ENCODE results near the gene TPMT. TPM values are rescaled to one million over a fixed set of nuclear protein-coding genes. Genes with fewer than 3 reads are reported as not detected.

The TPMT gene
- total and polyA plus RNA-seq, 2 donors: 12.8 to 20.6 TPM

- Histone ChIP-seq H3K27me3 (ENCODE audit: control insufficient read depth in 2 of 2, insufficient read depth in 1 of 2, low read length in 1 of 2) (no peaks in the 10 kb centered on the region), H3K36me3 (ENCODE audit: control insufficient read depth in 2 of 2, insufficient read depth in 2 of 2, low read length in 1 of 2) (no peaks in the 10 kb centered on the region), H3K4me1 (ENCODE audit: control insufficient read depth in 2 of 2, insufficient read depth in 2 of 2, low read length in 2 of 2) (no peaks in the 10 kb centered on the region), H3K27ac (ENCODE audit: low read depth in 1 of 2, low read length in 1 of 2) (no peak overlapping the region), H3K9me3 (ENCODE audit: control insufficient read depth in 2 of 2, insufficient read depth in 1 of 2, low read length in 1 of 2) (peaks cover 0 to 9% of the 10 kb centered on the region in 2 donors), H3K4me3 (ENCODE audit: low read length in 2 of 2) (no peak overlapping the region)
- 92% methylated on average over 5 of the region's 5 CpGs for whole genome bisulfite sequencing
- no peak for DNase-seq (ENCODE audit: low read depth in 6 of 9, low spot score in 9 of 9)
These were observed 66.2 kb downstream of the TPMT start for GRCh38 chr6:18088419-18089296.

DNA sequence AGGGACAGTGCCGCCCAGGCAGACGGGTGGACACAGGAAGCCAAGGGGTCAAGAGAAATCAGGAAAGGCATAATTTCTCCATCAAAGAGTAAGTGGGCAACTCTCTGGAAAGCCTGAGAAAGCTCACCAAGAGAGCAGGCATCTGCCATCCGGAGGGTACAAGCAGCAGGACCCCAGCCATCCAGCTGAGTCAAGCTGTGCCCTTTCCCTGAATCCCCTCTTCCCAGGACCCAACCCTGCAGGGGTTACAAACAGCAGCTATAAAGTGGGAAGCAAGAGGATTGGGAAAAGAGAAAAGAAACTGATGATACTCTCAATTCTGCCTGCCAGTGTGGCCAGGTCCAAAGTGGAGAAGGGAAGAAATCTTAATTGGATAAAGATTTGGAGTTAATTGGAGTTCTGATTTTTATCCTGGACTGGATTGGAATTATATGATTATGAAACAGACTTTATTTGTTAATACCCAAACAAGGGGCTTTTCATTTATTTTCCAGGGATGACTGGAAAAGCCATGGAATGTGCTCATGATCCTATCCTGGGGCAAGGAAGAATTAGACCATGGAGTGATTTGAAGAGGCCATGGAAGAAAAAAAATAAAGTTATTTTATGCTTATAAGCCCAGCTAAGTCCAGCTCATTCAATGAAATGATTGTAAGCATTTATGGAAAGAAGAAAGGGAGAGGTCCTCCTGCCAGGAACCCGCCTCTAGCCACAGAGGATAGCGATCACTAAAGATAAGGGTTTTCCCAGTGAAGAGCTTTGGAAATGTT lies 67.3 kb downstream of the TPMT start:
- no peak for DNase-seq (ENCODE audit: low read depth in 6 of 9, low spot score in 9 of 9)
- 97% methylated on average over 5 of the region's 5 CpGs for WGBS
- no peaks in the 10 kb centered on the region for H3K4me1 ChIP-seq (ENCODE audit: control insufficient read depth in 2 of 2, insufficient read depth in 2 of 2, low read length in 2 of 2)
- peaks cover 0 to 9% of the 10 kb centered on the region in 2 donors for H3K9me3 ChIP-seq (ENCODE audit: control insufficient read depth in 2 of 2, insufficient read depth in 1 of 2, low read length in 1 of 2)
- no peak overlapping the region for H3K27ac ChIP-seq (ENCODE audit: low read depth in 1 of 2, low read length in 1 of 2)
- no peaks in the 10 kb centered on the region for H3K36me3 ChIP-seq (ENCODE audit: control insufficient read depth in 2 of 2, insufficient read depth in 2 of 2, low read length in 1 of 2)
- H3K27me3 ChIP-seq (ENCODE audit: control insufficient read depth in 2 of 2, insufficient read depth in 1 of 2, low read length in 1 of 2): no peaks in the 10 kb centered on the region
- no peak overlapping the region for H3K4me3 ChIP-seq (ENCODE audit: low read length in 2 of 2)

DNA sequence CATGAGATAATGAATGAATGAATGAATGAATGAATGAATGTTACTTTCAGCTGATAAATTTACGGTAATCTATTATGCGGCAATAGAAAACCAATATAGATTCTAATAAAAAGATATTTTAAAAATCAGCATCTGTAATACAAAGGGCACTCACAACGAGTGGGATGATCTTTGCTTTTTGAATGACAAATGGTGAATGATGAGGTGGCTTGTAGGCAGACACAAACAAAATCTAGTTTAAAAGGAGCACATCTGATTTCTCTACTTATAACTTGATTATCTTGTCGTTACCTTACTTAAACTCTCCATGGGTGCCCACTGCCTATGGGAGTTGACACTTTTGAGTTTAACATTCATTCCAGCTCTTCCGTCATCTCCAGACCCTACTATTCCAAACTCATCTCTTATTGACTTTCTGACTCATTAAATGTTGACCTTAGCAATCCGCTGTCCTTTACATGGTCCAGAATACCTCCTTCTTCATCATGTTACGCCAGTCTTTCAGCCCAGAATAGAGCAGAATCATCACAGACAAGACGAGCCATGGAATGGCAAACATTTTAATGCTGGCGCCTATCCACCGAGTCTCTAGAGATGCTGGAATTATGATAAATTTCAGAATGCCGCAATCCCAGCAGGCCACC lies 73.7 kb downstream of the TPMT start:
- H3K27ac ChIP-seq (ENCODE audit: low read depth in 1 of 2, low read length in 1 of 2): no peak overlapping the region
- 91% methylated on average over 11 of the region's 11 CpGs for WGBS

GRCh38 chr6:18080544-18080943 lies 74.3 kb downstream of the TPMT start:
- no peaks in the 10 kb centered on the region for H3K4me1 ChIP-seq (ENCODE audit: control insufficient read depth in 2 of 2, insufficient read depth in 2 of 2, low read length in 2 of 2)
- no peak for DNase-seq (ENCODE audit: low read depth in 6 of 9, low spot score in 9 of 9)
- WGBS: 95% methylated on average over 4 of the region's 4 CpGs
- no peak overlapping the region for H3K4me3 ChIP-seq (ENCODE audit: low read length in 2 of 2)
- H3K36me3 ChIP-seq (ENCODE audit: control insufficient read depth in 2 of 2, insufficient read depth in 2 of 2, low read length in 1 of 2): no peaks in the 10 kb centered on the region
- H3K27me3 ChIP-seq (ENCODE audit: control insufficient read depth in 2 of 2, insufficient read depth in 1 of 2, low read length in 1 of 2): no peaks in the 10 kb centered on the region
- no peaks in the 10 kb centered on the region for H3K9me3 ChIP-seq (ENCODE audit: control insufficient read depth in 2 of 2, insufficient read depth in 1 of 2, low read length in 1 of 2)
- no peak overlapping the region for H3K27ac ChIP-seq (ENCODE audit: low read depth in 1 of 2, low read length in 1 of 2)

More for the DNA sequence above, 73.7 kb downstream of the TPMT start:
- Histone ChIP-seq H3K4me3 (ENCODE audit: low read length in 2 of 2) (no peak overlapping the region), H3K27me3 (ENCODE audit: control insufficient read depth in 2 of 2, insufficient read depth in 1 of 2, low read length in 1 of 2) (no peaks in the 10 kb centered on the region), H3K9me3 (ENCODE audit: control insufficient read depth in 2 of 2, insufficient read depth in 1 of 2, low read length in 1 of 2) (no peaks in the 10 kb centered on the region), H3K36me3 (ENCODE audit: control insufficient read depth in 2 of 2, insufficient read depth in 2 of 2, low read length in 1 of 2) (no peaks in the 10 kb centered on the region), H3K4me1 (ENCODE audit: control insufficient read depth in 2 of 2, insufficient read depth in 2 of 2, low read length in 2 of 2) (no peaks in the 10 kb centered on the region)
- DNase-seq (ENCODE audit: low read depth in 6 of 9, low spot score in 9 of 9): no peak

- Histone ChIP-seq H3K27me3 (ENCODE audit: control insufficient read depth in 2 of 2, insufficient read depth in 1 of 2, low read length in 1 of 2) (no peaks in the 10 kb centered on the region), H3K4me1 (ENCODE audit: control insufficient read depth in 2 of 2, insufficient read depth in 2 of 2, low read length in 2 of 2) (no peaks in the 10 kb centered on the region), H3K27ac (ENCODE audit: low read depth in 1 of 2, low read length in 1 of 2) (no peak overlapping the region), H3K9me3 (ENCODE audit: control insufficient read depth in 2 of 2, insufficient read depth in 1 of 2, low read length in 1 of 2) (peaks cover 0 to 5% of the 10 kb centered on the region in 2 donors), H3K36me3 (ENCODE audit: control insufficient read depth in 2 of 2, insufficient read depth in 2 of 2, low read length in 1 of 2) (no peaks in the 10 kb centered on the region), H3K4me3 (ENCODE audit: low read length in 2 of 2) (no peak overlapping the region)
- no peak for DNase-seq (ENCODE audit: low read depth in 6 of 9, low spot score in 9 of 9)
- WGBS: 98% methylated on average over 3 of the region's 3 CpGs
These were observed 76.0 kb downstream of the TPMT start for GRCh38 chr6:18078866-18079265.

Other genes with a start within 250 kb of the TPMT start
- 8.5 TPM for gene KIF13A, start 167.4 kb downstream of the TPMT start, total RNA-seq
- gene KIF13A, start 167.4 kb downstream of the TPMT start, polyA plus RNA-seq: 13.7 TPM
- 0.99 TPM for gene NHLRC1, start 32.4 kb downstream of the TPMT start, total RNA-seq
- 2.4 TPM for gene NHLRC1, start 32.4 kb downstream of the TPMT start, polyA plus RNA-seq
- 14.1 TPM for gene KDM1B, start 345 bp upstream of the TPMT start, total RNA-seq
- gene KDM1B, start 345 bp upstream of the TPMT start, polyA plus RNA-seq: 9.4 TPM
- gene DEK, start 109.5 kb upstream of the TPMT start, total RNA-seq: 204 TPM
- 71.6 TPM for gene DEK, start 109.5 kb upstream of the TPMT start, polyA plus RNA-seq
- 6.1 TPM for gene RNF144B, start 232.3 kb upstream of the TPMT start, total RNA-seq
- 24.1 TPM for gene RNF144B, start 232.3 kb upstream of the TPMT start, polyA plus RNA-seq

Data from thymus (tissue), 11 donors.